Measurements from ENCODE around the gene RPL11. TPM values are rescaled to one million over a fixed set of nuclear protein-coding genes. Genes with fewer than 3 reads are reported as not detected.
A peak's percentile ranks its signal among the peaks of the same experiment; 100 is the strongest.
"Not testable (repeated sequence)": the region's sequence is repeated elsewhere in the genome, so short reads cannot be mapped to it uniquely, and the experiment has no call there.

Gene RPL11
- total RNA-seq, 1 donor from 2014 or later, result 1,276 TPM

DNA sequence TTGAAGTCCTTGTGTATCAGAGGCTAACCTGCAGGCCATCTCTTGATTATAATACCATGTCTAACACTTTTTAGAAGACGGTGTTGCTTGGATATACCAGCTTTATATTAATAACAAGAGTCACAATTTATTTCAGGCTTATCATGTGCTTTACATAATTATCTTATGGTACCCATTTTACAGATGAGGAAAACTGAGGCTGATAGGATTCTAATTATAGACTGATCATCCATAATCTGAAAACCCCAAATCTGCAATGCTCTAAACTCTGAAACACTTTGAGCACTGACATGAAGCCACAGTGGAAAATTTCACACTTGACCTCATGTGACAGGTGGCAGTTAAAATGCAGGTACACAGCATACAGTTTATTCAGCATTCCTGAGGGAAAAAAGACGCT is 7.2 kb upstream of the RPL11 start:
- DNase-seq (ENCODE audit: low read depth in 2 of 2), result no peak

DNA sequence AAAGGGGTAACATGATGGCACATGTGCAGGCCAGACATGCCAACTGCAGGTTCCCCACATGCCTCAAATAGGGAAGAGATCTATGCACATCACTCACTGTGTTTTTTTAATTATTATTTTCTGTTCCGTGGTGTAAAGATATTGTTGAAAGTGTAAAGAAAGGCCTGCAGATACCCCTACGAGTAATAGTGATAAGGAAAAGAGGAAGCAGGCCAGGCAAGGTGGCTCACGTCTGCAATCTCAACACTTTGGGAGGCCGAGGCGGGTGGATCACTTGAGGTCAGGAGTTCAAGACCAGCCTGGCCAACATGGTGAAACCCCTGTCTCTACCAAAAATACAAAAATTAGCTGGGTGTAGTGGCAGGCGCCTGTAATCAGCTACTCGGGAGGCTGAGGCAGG is 6.4 kb upstream of the RPL11 start:
- not testable (repeated sequence) for DNase-seq (ENCODE audit: low read depth in 2 of 2)

DNA sequence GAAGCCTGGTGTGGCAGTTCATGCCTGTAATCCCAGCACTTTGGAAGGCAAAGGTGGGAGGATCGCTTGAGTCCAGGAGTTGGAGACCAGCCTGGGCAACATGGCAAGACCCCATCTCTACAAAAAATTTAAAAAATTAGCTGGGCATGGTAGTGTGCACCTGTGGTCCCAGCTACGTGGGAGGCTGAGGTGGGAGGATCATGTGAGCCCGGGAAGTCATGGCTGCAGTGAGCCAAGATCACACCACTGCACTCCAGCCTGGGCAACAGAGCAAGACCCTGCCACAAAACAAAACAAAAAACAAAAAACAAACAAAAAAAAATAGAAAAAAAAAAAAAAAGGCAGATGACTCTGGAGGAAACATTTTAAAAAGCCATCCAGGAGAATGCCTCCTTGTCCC is 3.9 kb upstream of the RPL11 start:
- DNase-seq (ENCODE audit: low read depth in 2 of 2), result not testable (repeated sequence)

DNA sequence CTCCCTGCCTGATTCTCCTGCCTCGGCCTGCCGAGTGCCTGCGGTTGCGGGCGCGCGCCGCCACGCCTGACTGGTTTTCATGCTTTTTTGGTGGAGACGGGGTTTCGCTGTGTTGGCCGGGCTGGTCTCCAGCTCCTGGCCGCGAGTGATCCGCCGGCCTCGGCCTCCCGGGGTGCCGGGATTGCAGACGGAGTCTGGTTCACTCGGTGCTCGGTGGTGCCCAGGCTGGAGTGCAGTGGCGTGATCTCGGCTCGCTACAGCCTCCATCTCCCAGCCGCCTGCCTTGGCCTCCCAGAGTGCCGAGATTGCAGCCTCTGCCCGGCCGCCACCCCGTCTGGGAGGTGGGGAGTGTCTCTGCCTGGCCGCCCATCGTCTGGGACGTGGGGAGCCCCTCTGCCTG is 3.3 kb upstream of the RPL11 start:
- not testable (repeated sequence) for DNase-seq (ENCODE audit: low read depth in 2 of 2)

DNA sequence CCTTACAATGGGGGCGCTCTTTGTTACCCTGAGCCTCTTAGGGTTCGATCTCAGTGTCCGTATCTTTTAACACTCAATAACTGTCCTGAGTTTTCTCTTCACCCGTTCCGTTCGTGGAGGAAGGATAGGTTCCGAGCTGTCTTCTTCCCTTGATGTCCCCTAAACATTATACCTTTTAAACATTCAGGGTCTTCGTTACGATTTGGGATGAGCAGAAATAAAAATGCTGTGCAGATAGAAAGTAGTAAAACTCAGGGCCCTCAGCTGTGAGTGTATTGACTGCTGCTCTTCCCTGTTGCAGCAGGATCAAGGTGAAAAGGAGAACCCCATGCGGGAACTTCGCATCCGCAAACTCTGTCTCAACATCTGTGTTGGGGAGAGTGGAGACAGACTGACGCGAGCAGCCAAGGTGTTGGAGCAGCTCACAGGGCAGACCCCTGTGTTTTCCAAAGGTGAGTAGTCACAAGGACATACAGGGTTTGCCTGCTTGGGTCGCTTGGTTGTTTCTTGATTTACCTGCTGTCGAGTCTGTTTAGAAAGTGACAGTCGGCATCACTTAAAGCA is 784 bp downstream of the RPL11 start:
- DNase-seq (ENCODE audit: low read depth in 2 of 2), result peak in 1 of 2 donors; percentile 12

DNA sequence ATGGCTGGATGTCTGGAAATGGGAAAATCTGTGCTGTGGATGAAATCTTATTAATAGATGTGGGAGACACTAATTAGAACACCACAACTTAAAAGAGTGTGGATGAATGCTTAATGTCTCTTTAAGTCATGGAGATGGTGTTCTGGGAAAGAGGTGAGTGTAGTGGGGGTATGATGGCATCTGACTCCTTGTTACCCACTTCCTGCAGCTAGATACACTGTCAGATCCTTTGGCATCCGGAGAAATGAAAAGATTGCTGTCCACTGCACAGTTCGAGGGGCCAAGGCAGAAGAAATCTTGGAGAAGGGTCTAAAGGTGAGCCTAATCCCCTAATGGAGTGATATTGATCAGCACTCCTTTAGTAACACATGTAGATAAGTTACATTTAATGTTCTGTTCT is 2.0 kb downstream of the RPL11 start:
- peak in 1 of 2 donors; percentile 19 for DNase-seq (ENCODE audit: low read depth in 2 of 2)

DNA sequence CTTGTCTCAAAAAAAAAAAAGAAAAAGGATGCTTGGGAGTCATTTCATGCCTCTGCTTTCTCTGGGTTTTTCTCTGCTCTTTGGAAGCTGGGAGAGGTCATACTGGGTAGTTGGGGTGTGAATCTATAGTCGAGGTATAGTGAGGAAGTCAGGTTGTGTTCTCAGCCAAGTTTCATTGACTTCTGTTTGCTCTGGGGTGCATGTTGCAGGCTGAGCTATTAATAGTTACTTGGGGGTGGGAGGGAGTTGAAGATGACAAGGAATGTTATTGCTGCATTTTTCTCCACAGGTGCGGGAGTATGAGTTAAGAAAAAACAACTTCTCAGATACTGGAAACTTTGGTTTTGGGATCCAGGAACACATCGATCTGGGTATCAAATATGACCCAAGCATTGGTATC is 2.8 kb downstream of the RPL11 start:
- DNase-seq (ENCODE audit: low read depth in 2 of 2), result no peak

DNA sequence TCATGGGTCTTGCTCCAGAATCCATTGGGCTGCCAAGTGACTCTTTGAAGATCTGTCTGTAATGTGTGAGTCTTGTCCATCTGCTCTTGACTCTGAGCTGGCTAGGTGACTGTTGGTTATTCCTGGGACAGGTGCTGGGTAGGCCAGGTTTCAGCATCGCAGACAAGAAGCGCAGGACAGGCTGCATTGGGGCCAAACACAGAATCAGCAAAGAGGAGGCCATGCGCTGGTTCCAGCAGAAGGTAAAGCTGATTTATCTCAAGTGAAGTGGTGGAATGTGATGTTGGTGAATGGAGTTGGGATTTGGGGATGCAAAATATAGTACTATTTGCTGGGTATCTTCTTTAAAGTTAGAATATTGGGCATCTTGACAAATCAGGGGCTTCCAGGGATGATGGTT is 4.1 kb downstream of the RPL11 start:
- no peak for DNase-seq (ENCODE audit: low read depth in 2 of 2)

DNA sequence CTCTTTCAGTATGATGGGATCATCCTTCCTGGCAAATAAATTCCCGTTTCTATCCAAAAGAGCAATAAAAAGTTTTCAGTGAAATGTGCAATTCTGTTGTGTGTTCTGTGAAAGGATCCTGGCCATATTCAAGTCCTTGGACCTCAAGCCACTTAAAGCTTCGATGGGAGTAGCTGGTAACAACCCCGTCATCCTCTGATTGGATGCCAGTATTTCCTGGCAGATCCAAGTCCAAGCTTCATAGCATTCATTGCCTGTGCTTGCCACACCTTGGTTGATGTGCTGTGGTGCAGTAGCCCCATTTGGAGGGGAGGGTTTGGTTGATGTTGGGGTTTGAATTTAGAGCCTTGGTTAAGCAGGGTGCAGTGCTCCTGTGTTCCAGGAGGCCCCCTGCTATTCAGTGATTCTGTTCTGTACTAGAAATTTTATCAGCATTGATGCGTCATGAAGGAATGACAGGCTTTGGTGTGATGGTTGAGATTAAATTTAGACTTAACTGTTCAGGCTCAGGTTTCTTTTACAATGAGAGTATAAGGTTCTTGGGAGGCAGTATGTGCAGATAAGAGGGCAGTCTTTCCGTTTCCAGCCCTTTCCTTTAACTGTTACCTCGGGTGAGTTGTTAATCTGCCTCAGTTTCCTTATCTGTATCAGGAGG is 4.9 kb downstream of the RPL11 start:
- DNase-seq (ENCODE audit: low read depth in 2 of 2), result no peak

DNA sequence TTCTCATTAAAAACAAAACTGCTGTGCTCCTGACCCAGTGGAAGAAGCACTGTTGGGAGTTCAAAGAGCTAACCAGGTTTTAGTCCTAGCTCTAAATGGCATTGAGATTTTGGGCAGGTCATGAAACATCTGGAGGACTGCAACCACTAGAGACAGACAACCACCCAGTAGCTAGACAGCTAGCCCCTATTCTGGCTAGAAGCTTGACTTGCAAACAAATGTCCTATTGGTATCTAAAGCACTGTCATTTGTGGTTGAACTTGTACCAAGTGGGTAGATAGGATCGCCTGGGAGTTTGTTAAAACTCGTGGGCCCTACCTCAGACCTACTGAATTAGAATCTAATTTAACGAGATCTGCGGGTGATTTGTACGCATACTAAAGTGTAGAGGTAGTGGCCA is 6.9 kb downstream of the RPL11 start:
- DNase-seq (ENCODE audit: low read depth in 2 of 2), result no peak

DNA sequence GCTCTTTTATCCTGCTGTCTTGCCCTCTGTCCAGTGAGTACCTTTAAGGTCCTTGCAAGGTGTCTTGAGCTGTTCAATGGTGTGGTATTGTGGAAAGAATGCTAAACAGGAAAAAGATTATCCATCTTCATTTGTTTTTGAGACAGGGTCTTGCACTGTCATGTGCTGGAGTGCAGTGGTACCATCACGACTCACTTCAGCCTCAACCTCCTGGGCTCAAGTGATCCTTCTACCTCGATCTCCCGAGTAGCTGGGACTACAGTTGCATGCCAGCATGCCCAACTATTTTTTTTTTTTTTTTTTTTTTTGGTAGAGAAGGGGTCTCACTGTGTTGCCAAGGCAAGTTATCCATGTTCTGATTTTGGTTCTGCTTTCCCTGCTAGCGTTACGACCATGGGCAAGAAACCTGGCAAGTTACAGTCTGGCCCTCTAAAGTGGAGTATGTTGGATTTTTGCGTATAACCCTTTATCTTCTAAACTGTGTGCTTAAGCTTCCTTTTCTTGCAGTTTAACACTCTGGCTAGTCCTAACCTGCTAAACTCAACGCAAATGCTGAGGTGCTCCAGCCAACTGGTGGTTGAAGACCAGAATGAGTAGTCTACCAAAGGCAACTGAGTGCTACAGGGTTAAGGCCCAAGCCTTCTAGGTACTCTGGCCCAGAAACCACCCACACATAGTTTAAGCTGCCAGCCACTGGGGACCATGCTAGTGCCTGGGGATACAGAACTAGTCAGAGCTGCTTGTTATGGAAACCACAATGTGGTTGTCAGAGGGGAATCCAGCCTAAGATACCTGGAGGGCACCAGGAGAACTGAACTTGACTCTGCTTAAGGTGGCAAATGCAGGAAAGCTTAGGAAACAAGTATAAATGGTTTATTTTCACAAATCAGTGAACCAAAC is 7.9 kb downstream of the RPL11 start:
- no peak for DNase-seq (ENCODE audit: low read depth in 2 of 2)

DNA sequence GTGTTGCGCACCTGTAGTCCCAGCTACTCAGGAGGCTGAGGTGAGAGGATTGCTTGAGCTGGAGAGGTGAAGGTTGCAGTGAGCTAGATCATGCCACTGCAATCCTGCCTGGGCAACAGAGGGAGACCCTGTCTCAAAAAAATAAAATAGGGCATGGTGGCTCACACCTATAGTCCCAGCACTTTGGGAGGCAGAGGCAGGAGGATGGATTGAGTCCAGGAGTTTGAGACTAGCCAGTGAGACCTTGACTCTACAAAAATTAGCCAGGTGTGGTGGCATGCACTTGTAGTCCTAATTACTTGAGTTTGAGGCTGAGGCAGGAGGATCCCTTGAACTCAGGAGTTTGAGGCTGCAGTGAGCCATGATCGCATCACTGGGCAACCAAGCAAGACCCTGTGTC is 9.7 kb downstream of the RPL11 start:
- DNase-seq (ENCODE audit: low read depth in 2 of 2), result no peak

DNA sequence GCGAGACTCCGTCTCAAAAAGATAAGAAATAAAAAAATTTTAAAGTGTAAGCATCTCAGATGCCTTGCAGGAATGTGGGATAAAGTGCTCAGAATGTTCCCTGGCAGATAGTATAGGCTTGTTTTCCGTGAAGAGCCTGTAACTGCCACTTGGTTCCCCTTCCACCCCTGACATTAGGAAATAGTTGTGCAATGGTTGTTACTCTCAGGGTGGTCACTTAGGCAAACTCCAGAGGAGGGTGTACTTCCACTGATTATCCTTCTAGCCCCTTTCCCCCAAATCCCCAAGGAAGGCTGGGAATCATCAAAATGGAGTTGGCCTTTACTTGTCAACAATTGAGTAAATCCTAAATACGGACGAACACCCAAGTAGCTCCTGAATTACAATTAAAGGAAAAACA is 10.4 kb downstream of the RPL11 start:
- no peak for DNase-seq (ENCODE audit: low read depth in 2 of 2)

DNA sequence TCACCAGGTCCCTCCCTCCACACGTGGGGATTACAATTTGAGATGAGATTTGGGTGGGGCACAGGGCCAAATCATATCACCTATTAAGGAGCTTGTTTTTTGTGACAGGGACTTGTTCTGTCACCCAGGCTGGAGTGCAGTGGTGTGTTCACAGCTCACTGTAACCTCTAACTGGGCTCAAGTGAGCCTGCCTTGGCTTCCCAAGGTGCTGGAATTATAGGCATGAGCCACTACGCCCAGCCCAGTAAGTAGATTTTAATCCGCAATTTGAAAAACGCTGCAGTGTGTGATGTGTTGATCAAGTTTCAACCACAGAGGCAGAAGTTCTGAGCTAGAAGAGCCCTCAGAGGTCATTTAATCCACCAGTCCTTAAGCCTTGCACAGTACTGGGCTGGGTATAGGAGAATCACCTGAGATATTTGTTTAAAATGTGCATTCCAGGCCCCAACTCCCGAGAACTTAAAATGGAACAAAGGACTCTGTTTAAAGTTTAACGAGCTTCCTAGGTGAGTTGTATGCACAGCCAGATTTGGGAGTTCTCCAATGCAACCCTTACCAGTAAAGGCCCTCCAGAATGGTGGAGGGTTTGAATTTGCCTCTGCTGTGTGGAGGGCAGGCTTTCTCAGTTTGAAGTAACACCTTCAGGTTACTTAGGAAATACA is 13.4 kb downstream of the RPL11 start:
- DNase-seq (ENCODE audit: low read depth in 2 of 2), result no peak

DNA sequence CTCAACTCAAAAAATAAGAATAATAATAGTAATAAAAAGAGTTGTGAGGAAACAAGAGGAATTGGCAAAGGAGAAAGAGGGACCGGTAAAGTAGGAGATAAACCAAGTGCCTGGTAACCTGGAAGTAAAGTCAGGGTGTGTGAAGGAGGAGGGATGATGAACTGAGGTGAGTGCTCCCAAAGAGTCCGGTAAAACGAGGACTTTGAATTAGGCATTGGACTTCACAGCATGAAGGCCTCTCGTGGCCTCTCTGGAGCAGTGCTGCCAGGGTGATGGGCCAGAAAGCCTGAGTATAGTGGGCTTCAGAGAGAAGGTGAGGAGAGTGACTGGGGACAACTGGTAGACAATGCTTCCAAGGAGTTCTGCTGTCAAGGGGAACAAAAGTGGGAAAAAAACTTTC is 17.6 kb downstream of the RPL11 start:
- no peak for DNase-seq (ENCODE audit: low read depth in 2 of 2)

DNA sequence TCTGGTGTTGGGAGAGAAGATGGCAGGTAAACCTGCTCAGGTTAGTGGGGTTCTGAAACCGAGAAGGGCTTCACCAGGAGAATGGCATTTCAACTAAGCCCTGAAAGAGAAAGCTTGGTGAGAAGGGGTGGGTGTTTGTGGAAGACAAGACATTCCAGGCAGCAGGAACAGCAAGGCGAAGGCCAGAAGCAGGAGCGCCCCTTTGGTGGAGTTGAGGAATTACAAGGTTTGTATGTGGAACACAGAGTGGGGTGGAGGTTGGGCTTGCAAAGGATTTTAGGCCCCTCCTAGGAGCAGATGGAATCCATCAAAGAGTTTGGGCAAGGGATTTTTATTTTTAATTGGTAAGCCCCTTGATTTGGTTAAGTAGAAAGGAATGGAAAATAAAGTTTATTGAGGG is 26.9 kb downstream of the RPL11 start:
- DNase-seq (ENCODE audit: low read depth in 2 of 2), result peak; percentile 28 to 44

DNA sequence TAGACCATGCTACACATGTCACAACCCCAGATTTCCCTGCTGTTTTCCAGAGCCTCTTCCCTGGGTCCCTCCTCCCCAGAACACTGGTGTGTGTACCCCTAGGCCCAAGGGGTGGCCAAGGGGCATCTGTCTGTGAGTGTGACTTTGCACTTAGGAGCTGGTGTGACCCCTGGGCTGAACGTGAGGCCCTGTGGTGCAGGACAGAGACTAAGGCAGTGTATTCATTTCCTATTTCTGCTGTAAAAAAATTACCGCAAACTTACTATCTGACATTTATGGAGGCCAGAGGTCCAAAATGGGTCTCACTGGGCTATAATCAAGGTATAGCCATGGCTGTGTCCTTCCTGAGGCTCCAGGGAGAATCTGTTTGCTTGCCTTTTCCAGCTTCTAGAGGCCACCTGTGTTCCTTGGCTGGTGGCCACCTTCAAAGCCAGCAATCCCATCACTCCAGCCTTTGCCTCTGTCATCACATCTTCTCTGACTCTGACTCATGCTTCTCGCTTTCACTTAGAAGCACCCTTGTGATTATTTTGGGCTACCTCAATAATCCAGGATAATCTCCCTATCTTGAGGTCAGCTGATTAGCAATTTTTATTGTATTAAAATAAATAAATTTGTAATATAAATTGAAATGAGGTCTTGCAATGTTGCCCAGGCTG is 27.7 kb downstream of the RPL11 start:
- DNase-seq (ENCODE audit: low read depth in 2 of 2), result peak in 1 of 2 donors; percentile 25

DNA sequence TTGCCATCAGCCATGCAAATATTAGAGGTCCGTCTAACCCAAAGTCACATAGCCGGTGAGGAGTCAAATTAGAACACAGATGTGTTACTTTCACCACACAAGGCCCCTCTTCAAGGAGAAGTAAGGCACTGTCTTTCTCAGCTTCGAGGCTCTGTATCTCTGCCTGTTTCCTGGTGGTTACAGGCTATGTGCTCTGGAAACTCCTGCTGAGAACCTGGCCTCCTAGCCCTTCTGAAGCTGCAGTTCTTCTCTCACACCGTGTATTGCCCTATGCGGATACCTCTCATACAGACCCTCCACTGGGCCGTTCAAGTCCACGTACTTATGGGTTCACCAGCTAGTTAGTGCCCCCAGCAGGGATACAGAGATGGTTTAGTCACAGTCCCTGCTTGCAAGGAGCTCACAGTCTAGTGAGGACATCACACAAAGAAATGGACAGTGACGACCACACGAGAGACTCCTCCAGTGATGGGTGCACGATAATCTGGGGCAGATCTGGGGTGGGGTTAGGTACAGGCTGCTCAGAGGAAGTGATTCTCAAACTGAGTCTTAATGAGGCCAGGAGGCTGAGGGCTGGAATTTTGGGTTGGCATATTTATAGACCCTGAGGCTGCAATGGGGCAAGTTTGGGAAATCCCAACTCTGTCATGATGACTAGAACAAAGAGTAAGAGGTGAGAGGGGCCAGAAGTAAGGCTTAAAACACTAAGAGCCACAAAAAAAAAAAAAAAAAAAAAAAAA is 28.8 kb downstream of the RPL11 start:
- no peak for DNase-seq (ENCODE audit: low read depth in 2 of 2)

DNA sequence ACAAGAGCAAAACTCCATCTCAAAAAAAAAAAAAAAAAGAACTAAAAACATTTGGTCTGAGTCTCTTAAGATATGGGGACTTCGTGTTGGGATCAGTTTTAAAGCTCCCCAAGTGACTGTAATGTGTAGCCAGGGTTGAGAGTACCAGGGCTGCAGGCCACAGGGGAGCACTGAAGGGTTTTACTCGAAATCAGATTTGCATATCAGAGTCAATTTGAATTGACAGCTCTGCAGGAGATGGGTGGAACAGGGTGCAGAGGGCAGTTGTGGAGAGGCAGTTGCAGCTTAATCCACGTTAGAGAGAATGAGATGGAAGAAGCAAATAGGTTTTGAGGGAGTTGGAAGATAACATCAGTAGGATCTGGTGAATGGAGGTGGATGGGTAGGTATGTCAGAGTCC is 31.0 kb downstream of the RPL11 start:
- DNase-seq (ENCODE audit: low read depth in 2 of 2), result no peak

DNA sequence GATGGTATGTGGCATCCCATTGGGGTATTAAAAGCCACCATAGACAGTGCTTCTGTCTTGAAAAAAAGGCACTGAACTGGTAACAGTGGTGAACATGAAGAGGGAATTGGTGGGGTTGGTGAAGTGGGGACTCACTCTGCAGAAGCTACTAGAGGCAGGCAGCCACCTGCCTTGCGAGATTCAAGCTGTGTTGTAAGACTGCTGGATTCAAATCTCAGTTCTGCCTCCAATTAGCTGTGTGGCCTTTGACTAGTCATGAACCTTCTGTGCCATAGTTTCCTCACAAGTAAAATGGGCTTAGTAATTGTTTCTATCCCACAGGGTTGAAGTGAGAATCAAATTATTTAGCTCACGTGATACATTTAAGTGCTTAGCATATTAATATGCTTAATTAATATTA is 35.1 kb downstream of the RPL11 start:
- DNase-seq (ENCODE audit: low read depth in 2 of 2), result no peak

DNA sequence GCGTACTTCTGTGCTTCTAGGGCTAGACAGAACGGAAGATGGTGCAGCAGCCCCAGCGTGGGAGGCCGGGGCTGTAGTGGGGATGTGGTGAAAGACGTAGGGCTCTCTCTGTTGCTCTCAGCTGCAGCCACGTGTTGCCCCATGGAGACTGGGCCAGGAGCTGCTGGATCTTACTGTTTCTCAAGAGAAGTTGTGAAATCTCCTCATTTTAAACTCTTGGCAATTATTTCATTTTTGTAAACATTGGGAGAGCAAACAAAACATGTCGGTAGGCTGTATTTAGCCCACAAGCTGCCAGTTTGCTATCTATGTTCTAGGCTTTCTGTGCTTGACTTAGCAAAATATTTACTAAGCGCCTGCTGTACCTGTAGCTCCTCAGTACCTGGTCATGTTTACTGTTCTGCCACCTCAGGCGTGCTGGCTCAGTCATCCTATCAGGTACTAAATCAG is 35.8 kb downstream of the RPL11 start:
- no peak for DNase-seq (ENCODE audit: low read depth in 2 of 2)

All from lung microvascular endothelial cell (primary cell).